K562 (cell line): ENCODE results near the gene LRRIQ4. TPM values are rescaled to one million over a fixed set of nuclear protein-coding genes. Genes with fewer than 3 reads are reported as not detected.

Experiments used
- ATAC-seq: fragments of 200-7000 bp; cut with Tn5 transposase; 3 replicates; pipeline ENCODE4 v1.9.1; 2020; ENCODE audit warnings: moderate library complexity
- BruUV-seq: library from RNA; stranded (reverse); fragments of 400-500 nt; replicated peaks from 2 replicates; lab custom pipeline; 2021; lab: Mats Ljungman, UMichigan
- CTCF ChIA-PET: fragments of 300-600 bp; formaldehyde crosslinking; extraction: SDS; loops from one replicate; lab custom pipeline; 2021; ENCODE audit warnings: low intra/inter-chr PET ratio; lab: Yijun Ruan, JAX
- POLR2A ChIA-PET: fragments of 300-600, 350-650 bp; sonication (Branson Sonifier 250); formaldehyde crosslinking; extraction: SDS; loops from one replicate; lab custom pipeline; 2021; ENCODE audit warnings: antibody characterized with exemption, inconsistent platforms; lab: Yijun Ruan, JAX
- DNase-seq, 4 experiments: peaks; one replicate each; pipeline versions ENCODE4 v3.0.0 to v3.0.0-alpha.2; 2011 to 2018; ENCODE audit warnings: low spot score in 3 of 4, mixed read lengths in 3 of 4; ENCODE audit errors: extremely low read depth in 1 of 4
- FAIRE-seq: peaks from 2 replicates; lab custom pipeline; 2011; peaks lifted over from hg19 to GRCh38; lab: Jason Lieb, UNC
- H2AFZ ChIP-seq: 2 replicates; pipeline ENCODE4 v1.6.0; 2011; ENCODE audit warnings: low read depth, low read length, control low read depth, inconsistent platforms
- H3K27ac ChIP-seq: fragments of 200-600 bp; 3 replicates; pipeline ENCODE4 v1.8.0; 2011; ENCODE audit warnings: low read depth, mild to moderate bottlenecking, control low read depth, inconsistent platforms, low read length, moderate library complexity, mixed read lengths; ENCODE audit errors: extremely low read depth
- H3K27me3 ChIP-seq, 2 experiments: fragments of 300-600 bp in 1 of 2; 2 replicates in 1 of 2; 3 replicates in 1 of 2; pipeline versions ENCODE4 v1.6.0 to v1.8.0; 2011; ENCODE audit warnings: inconsistent platforms in 2 of 2, low read length in 2 of 2, mild to moderate bottlenecking in 1 of 2, mixed read lengths in 1 of 2, moderate library complexity in 1 of 2; ENCODE audit not compliant: control insufficient read depth in 2 of 2, insufficient read depth in 2 of 2
- H3K36me3 ChIP-seq: fragments of 300-600 bp; 3 replicates; pipeline ENCODE4 v1.8.0; 2011; ENCODE audit warnings: mild to moderate bottlenecking, low read length, inconsistent platforms; ENCODE audit not compliant: control insufficient read depth, insufficient read depth
- H3K4me1 ChIP-seq, 2 experiments: fragments of 200-600 bp in 1 of 2; replicated peaks in 1 of 2; 2 replicates in 1 of 2; 3 replicates in 1 of 2; pipeline versions ENCODE4 v1.5.1 to v1.8.0; 2011; ENCODE audit warnings: inconsistent platforms in 2 of 2, low read length in 2 of 2, mild to moderate bottlenecking in 1 of 2, mixed read lengths in 1 of 2, moderate library complexity in 1 of 2; ENCODE audit not compliant: control insufficient read depth in 2 of 2, insufficient read depth in 2 of 2
- H3K4me2 ChIP-seq: 2 replicates; pipeline ENCODE4 v1.6.1; 2011; ENCODE audit warnings: low read length, control low read depth, inconsistent platforms, mixed read lengths; ENCODE audit not compliant: insufficient read depth
- H3K4me3 ChIP-seq: fragments of 200-600 bp; sonication (generic), shearing (Covaris generic); 2 replicates; pipeline ENCODE4 v1.5.1; 2016; ENCODE audit warnings: control low read depth, inconsistent platforms
- H3K79me2 ChIP-seq: fragments of 200-600 bp; 3 replicates; pipeline ENCODE4 v1.8.0; 2011; ENCODE audit warnings: low read length, inconsistent platforms; ENCODE audit not compliant: control insufficient read depth, insufficient read depth
- H3K9ac ChIP-seq, 2 experiments: 2 replicates each; pipeline versions ENCODE4 v1.6.0 to v1.6.1; 2011; ENCODE audit warnings: low read depth in 2 of 2, low read length in 2 of 2, control low read depth in 1 of 2, inconsistent platforms in 1 of 2, mild to moderate bottlenecking in 1 of 2, mixed read lengths in 1 of 2; ENCODE audit not compliant: insufficient read depth in 1 of 2
- H3K9me1 ChIP-seq: one replicate; pipeline ENCODE4 v1.6.0; 2011; ENCODE audit warnings: inconsistent platforms, mild to moderate bottlenecking, low read length, moderate library complexity; ENCODE audit not compliant: control insufficient read depth, insufficient read depth
- H3K9me3 ChIP-seq: replicated peaks from 2 replicates; pipeline ENCODE4 v1.5.1; 2011; ENCODE audit warnings: low read depth, low read length, inconsistent platforms; ENCODE audit not compliant: control insufficient read depth, insufficient read depth
- H4K20me1 ChIP-seq: replicated peaks from 2 replicates; pipeline ENCODE4 v1.6.1; 2011; ENCODE audit warnings: low read length, inconsistent platforms, mixed read lengths; ENCODE audit not compliant: control insufficient read depth, insufficient read depth
- CBX5 ChIP-seq: IDR thresholded peaks from 2 replicates; pipeline ENCODE4 v1.6.1; 2014; ENCODE audit warnings: low read depth, borderline replicate concordance
- KDM5B ChIP-seq: fragments of 200-600 bp; sonication (generic); IDR thresholded peaks from 2 replicates; pipeline ENCODE4 v1.6.1; 2012; ENCODE audit warnings: low read depth, mild to moderate bottlenecking, moderate library complexity, low read length, control low read depth, inconsistent platforms; ENCODE audit not compliant: insufficient replicate concordance
- MAZ ChIP-seq, 2 experiments: fragments of 450-650 bp in 1 of 2; sonication (generic) in 1 of 2; formaldehyde crosslinking; IDR thresholded peaks in 1 of 2; conservative IDR thresholded peaks in 1 of 2; 2 replicates each; pipeline versions ENCODE4 v1.4.0 to v1.5.0; 2020; ENCODE audit warnings: mild to moderate bottlenecking in 1 of 2, missing genetic modification reagents in 1 of 2
- PHF8 ChIP-seq: fragments of 200-600 bp; sonication (generic); IDR thresholded peaks from 2 replicates; pipeline ENCODE4 v1.6.1; 2012; ENCODE audit warnings: mixed run types, mild to moderate bottlenecking, inconsistent platforms, low read length, moderate library complexity, borderline replicate concordance
- STAT5A ChIP-seq: IDR thresholded peaks from 2 replicates; pipeline ENCODE4 v1.6.1; 2012; ENCODE audit warnings: low read length, inconsistent platforms, borderline replicate concordance
- TOE1 ChIP-seq, 2 experiments: fragments of 450-650 bp in 1 of 2; sonication (generic) in 1 of 2; formaldehyde crosslinking in 1 of 2; IDR thresholded peaks; 2 replicates each; pipeline versions ENCODE4 v1.7.1 to v1.8.0; 2016 to 2022; ENCODE audit warnings: borderline replicate concordance in 2 of 2, mild to moderate bottlenecking in 2 of 2, antibody characterized with exemption in 1 of 2, inconsistent platforms in 1 of 2, low read depth in 1 of 2, missing genetic modification reagents in 1 of 2, moderate library complexity in 1 of 2
- XRCC5 ChIP-seq: fragments of 200-400 bp; formaldehyde crosslinking; IDR thresholded peaks from 2 replicates; pipeline ENCODE4 v1.6.1; 2017; ENCODE audit warnings: low read depth, mild to moderate bottlenecking, low read length
- ZEB2 ChIP-seq: fragments of 450-650 bp; IDR thresholded peaks from 2 replicates; pipeline ENCODE4 v1.6.1; 2016
- WGBS: fragments of 100-300 bp; shearing (Covaris generic); methylation state at CpG from one replicate; pipeline ENCODE4 v1.1.6; 2016; ENCODE audit warnings: low coverage, mixed read lengths; ENCODE audit not compliant: insufficient coverage; ENCODE audit errors: missing lambda C conversion rate; 5-methylcytosine and 5-hydroxymethylcytosine counted together
- in situ Hi-C: fragments of 300-500 bp; cut with MboI; formaldehyde crosslinking; loops from 4 replicates; pipeline ENCODE4 v1.15.0; 2018; ENCODE audit warnings: inconsistent platforms, mixed read lengths
- intact Hi-C: fragments of 100-400 bp; cut with micrococcal nuclease; formaldehyde crosslinking; loops from 2 replicates; pipeline ENCODE4 v1.14.2; 2022
- polyA plus RNA-seq, 8 experiments: library from polyadenylated mRNA; depleted of rRNA in 4 of 8; stranded (reverse) in 5 of 8; unstranded in 3 of 8; fragments of >200 nt; fragmentation: Nextera tagmentation in 2 of 8; fragmentation: Illumina TruSeq in 1 of 8; extraction: Ambion mirVana in 2 of 8; extraction: Trizol in 1 of 8; gene quantifications; 2 replicates each; pipeline versions ENCODE4 v1.2.1 to v1.2.3, GENCODE V29; 2011 to 2014; ENCODE audit warnings: inconsistent platforms in 1 of 8, missing spikeins in 1 of 8
- total RNA-seq, 7 experiments: library from RNA; depleted of rRNA in 6 of 7; stranded (reverse); fragments of >200 nt in 6 of 7; fragmentation: Illumina TruSeq in 2 of 7; extraction: Trizol in 2 of 7; gene quantifications; 2 replicates each; pipeline versions ENCODE4 v1.2.1 to v1.2.3, GENCODE V29; 2011 to 2021; ENCODE audit warnings: low replicate concordance in 1 of 7
- TF ChIP-seq, protein P1 (sequence below): fragments of 200-400 bp; formaldehyde crosslinking; IDR thresholded peaks from 2 replicates; pipeline ENCODE4 v1.6.1; 2017; ENCODE audit warnings: mild to moderate bottlenecking, low read depth, low read length, moderate library complexity
- TF ChIP-seq, protein P2 (sequence below): sonication (generic); formaldehyde crosslinking; IDR thresholded peaks from 2 replicates; pipeline ENCODE4 v1.8.1; 2023; ENCODE audit warnings: mild to moderate bottlenecking, missing genetic modification reagents

The LRRIQ4 gene
- total and polyA plus RNA-seq, 9 of the 15 experiments (the other 6 are each of a cell fraction or from before 2014, with no cell fraction given): not detected

DNA sequence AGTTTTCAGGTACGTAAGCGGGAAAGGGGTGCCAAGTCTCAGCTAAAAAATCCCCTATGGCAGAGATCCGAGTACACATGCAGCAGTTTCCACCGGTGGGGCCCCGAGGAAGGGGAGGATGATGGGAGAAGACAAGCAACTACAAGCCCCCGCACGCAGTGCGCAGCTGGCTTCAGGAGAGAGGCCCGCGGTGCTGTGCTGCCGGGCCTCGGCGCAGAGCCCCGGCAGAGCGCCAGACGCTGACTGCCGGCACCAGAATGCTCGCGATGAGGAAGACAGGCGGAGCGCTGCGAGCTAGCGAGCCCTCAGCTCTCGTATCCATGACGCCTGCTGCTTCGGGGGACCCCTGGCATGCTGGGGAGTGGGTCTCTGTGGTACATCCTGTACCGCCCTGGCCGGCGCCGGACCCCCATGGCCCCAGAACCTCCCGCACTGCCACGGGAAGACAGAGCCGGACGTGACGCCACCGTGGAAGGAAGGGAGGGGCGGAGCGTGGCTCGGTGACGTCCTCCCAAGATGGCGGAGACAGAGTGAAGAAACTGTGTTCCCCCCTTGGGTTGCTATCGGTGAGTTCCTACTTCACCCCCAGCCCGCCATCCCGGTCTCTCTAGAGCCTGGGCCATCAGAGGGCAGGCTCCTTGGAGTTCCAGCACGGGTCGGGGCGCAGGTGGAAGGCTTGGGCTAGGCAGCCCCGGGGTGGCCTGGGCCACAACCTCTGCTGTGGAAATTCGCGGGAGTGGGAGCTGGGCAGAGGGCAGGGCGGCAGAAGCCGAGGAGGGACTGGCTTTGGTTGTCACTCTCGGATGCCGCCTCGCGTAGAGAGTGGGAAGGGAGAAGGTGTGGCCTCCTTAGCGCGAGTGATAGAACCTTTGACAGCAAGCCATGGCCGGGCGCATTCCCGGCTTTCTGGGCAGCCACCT, 39.5 kb upstream of the LRRIQ4 start, which contains the start of gene MYNN:
Gene MYNN, plus strand, starts transcription at position 500 of the 920 bp plus-strand sequence. CDS start 900 bp downstream, outside the sequence.
- WGBS: 1% methylated on average over 53 of the region's 61 CpGs
- Histone ChIP-seq H3K27me3 (no peaks in the 10 kb centered on the region), H3K4me3 (peak within 1 kb of the TSS; percentile 89), H3K9me1 (no peaks in the 10 kb centered on the region), H3K9me3 (peaks cover 4% of the 10 kb centered on the region; the same call in 1 of the 2 replicates), H3K27ac (peak within 1 kb of the TSS; percentile 98), H4K20me1 (no peaks in the 10 kb centered on the region), H3K4me2 (peak within 1 kb of the TSS; percentile 98), H2AFZ (peak within 1 kb of the TSS; percentile 97), H3K9ac (peak within 1 kb of the TSS; percentile 96 to 100), H3K79me2 (peaks cover 50% of the 10 kb centered on the region), H3K36me3 (peaks cover 41% of the 10 kb centered on the region), H3K4me1 (peaks cover 10 to 13% of the 10 kb centered on the region in 2 experiments; a peak in 3 of 5 replicates)
- ChIA-PET POLR2A (interaction anchor here (0.6 to 2.4 kb wide), 12 partner anchors 9 to 733 kb away, joined by 3 to 16 read pairs (median 3); partner anchors contain the start of gene TERC), CTCF (no interaction called here)
- FAIRE-seq (peak; percentile 99), DNase-seq (peak; percentile 76 to 95 (median 82)), ATAC-seq (peak; percentile 95)
- in situ Hi-C loops (no loop called here), intact Hi-C loops (no loop called here)
- TSS peak; percentile 98 for BruUV-seq
- TF ChIP-seq, protein P1, sequence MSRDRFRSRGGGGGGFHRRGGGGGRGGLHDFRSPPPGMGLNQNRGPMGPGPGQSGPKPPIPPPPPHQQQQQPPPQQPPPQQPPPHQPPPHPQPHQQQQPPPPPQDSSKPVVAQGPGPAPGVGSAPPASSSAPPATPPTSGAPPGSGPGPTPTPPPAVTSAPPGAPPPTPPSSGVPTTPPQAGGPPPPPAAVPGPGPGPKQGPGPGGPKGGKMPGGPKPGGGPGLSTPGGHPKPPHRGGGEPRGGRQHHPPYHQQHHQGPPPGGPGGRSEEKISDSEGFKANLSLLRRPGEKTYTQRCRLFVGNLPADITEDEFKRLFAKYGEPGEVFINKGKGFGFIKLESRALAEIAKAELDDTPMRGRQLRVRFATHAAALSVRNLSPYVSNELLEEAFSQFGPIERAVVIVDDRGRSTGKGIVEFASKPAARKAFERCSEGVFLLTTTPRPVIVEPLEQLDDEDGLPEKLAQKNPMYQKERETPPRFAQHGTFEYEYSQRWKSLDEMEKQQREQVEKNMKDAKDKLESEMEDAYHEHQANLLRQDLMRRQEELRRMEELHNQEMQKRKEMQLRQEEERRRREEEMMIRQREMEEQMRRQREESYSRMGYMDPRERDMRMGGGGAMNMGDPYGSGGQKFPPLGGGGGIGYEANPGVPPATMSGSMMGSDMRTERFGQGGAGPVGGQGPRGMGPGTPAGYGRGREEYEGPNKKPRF: no peak
- TF ChIP-seq XRCC5 (peak; percentile 9; the same call in 1 of the 2 replicates), MAZ (CRISPR knock-in tag; conservative IDR thresholded peaks at IDR 0.05 in 1 of 2, IDR thresholded peaks at IDR 0.05 in 1 of 2) (peak; percentile 83 to 84), CBX5 (0 out of 2 replicates have a peak, but pooled peaks have one; percentile 6), STAT5A (no peak), KDM5B (peak; percentile 88), PHF8 (peak; percentile 99), TOE1 (IDR thresholded peaks at IDR 0.05; ENCODE audit: borderline replicate concordance) (0 out of 2 replicates have a peak, but pooled peaks have one; percentile 40), TOE1 (CRISPR knock-in tag; IDR thresholded peaks at IDR 0.05; ENCODE audit: borderline replicate concordance, low read depth) (no peak), ZEB2 (no peak)
- TF ChIP-seq, protein P2, sequence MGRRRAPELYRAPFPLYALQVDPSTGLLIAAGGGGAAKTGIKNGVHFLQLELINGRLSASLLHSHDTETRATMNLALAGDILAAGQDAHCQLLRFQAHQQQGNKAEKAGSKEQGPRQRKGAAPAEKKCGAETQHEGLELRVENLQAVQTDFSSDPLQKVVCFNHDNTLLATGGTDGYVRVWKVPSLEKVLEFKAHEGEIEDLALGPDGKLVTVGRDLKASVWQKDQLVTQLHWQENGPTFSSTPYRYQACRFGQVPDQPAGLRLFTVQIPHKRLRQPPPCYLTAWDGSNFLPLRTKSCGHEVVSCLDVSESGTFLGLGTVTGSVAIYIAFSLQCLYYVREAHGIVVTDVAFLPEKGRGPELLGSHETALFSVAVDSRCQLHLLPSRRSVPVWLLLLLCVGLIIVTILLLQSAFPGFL (CRISPR knock-in tag): no peak
